ENCODE results near the gene REELD1.
A peak's percentile ranks its signal among the peaks of the same experiment; 100 is the strongest.

REELD1 gene

GRCh38 chr4:146175541-146176453 lies 38.5 kb upstream of the REELD1 start, which contains the start of gene LSM6:
TSS of gene LSM6 (plus strand) at chr4:146175718. CDS start at chr4:146182922, 7,204 bp downstream.
- TF ChIP-seq, protein P1, sequence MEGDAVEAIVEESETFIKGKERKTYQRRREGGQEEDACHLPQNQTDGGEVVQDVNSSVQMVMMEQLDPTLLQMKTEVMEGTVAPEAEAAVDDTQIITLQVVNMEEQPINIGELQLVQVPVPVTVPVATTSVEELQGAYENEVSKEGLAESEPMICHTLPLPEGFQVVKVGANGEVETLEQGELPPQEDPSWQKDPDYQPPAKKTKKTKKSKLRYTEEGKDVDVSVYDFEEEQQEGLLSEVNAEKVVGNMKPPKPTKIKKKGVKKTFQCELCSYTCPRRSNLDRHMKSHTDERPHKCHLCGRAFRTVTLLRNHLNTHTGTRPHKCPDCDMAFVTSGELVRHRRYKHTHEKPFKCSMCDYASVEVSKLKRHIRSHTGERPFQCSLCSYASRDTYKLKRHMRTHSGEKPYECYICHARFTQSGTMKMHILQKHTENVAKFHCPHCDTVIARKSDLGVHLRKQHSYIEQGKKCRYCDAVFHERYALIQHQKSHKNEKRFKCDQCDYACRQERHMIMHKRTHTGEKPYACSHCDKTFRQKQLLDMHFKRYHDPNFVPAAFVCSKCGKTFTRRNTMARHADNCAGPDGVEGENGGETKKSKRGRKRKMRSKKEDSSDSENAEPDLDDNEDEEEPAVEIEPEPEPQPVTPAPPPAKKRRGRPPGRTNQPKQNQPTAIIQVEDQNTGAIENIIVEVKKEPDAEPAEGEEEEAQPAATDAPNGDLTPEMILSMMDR (IDR thresholded peaks at IDR 0.05), result no peak
- H3K4me2 ChIP-seq (ENCODE audit: low read length), result peak within 1 kb of the TSS; percentile 97

DNA sequence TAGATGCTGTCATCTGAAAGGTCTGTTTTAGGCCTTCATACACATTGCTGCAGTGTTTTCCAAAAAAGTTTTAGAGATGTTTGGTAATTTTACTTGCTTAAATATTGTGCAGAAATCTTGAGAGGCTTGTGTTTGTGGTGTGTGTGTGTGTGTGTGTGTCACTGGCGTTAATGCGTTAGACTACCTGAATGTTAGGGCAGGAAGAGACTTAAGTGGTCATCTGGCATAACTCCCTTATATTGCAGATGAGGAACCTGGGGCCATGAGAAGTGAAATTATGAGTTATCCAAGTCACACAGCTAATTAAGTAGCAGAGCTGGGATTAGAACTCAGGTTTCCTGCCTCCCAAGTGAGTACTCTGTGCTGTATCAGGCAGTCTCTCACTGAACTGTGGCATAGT lies 37.4 kb upstream of the REELD1 start:
- peaks cover 5% of the 10 kb centered on the region for H3K79me2 ChIP-seq
- peak overlapping the region; percentile 97 for H3K4me2 ChIP-seq (ENCODE audit: low read length)
- no peaks in the 10 kb centered on the region for H3K36me3 ChIP-seq (ENCODE audit: control insufficient read depth, insufficient read depth, low read length)
- H2AFZ ChIP-seq, result no peak overlapping the region
- H3K4me3 ChIP-seq (ENCODE audit: low read depth, low read length), result peak overlapping the region; percentile 97
- H3K4me1 ChIP-seq, result no peaks in the 10 kb centered on the region
- no peak overlapping the region for H3K27ac ChIP-seq
- H3K9me3 ChIP-seq (ENCODE audit: control insufficient read depth, low read length), result no peaks in the 10 kb centered on the region
- TF ChIP-seq, protein P1 (IDR thresholded peaks at IDR 0.05), result no peak
- no peak overlapping the region for H3K9ac ChIP-seq
- no peaks in the 10 kb centered on the region for H3K27me3 ChIP-seq (ENCODE audit: control insufficient read depth, insufficient read depth, low read length)

More at GRCh38 chr4:146175541-146176453, 38.5 kb upstream of the REELD1 start, which contains the start of gene LSM6:
- Histone ChIP-seq H3K4me1 (no peaks in the 10 kb centered on the region), H3K36me3 (ENCODE audit: control insufficient read depth, insufficient read depth, low read length) (no peaks in the 10 kb centered on the region), H3K9me3 (ENCODE audit: control insufficient read depth, low read length) (no peaks in the 10 kb centered on the region), H3K4me3 (ENCODE audit: low read depth, low read length) (peak within 1 kb of the TSS; percentile 97), H2AFZ (peak within 1 kb of the TSS; percentile 93), H3K27me3 (ENCODE audit: control insufficient read depth, insufficient read depth, low read length) (no peaks in the 10 kb centered on the region), H3K27ac (peak within 1 kb of the TSS; percentile 72), H3K79me2 (peaks cover 5% of the 10 kb centered on the region), H3K9ac (peak within 1 kb of the TSS; percentile 57)

GRCh38 chr4:146178126-146178525 lies 36.2 kb upstream of the REELD1 start:
- TF ChIP-seq, protein P1 (IDR thresholded peaks at IDR 0.05), result no peak
- Histone ChIP-seq H3K9me3 (ENCODE audit: control insufficient read depth, low read length) (no peaks in the 10 kb centered on the region), H3K36me3 (ENCODE audit: control insufficient read depth, insufficient read depth, low read length) (no peaks in the 10 kb centered on the region), H2AFZ (no peak overlapping the region), H3K79me2 (peaks cover 5% of the 10 kb centered on the region), H3K4me2 (ENCODE audit: low read length) (no peak overlapping the region), H3K4me1 (no peaks in the 10 kb centered on the region), H3K27ac (no peak overlapping the region), H3K27me3 (ENCODE audit: control insufficient read depth, insufficient read depth, low read length) (no peaks in the 10 kb centered on the region), H3K9ac (no peak overlapping the region), H3K4me3 (ENCODE audit: low read depth, low read length) (no peak overlapping the region)

DNA sequence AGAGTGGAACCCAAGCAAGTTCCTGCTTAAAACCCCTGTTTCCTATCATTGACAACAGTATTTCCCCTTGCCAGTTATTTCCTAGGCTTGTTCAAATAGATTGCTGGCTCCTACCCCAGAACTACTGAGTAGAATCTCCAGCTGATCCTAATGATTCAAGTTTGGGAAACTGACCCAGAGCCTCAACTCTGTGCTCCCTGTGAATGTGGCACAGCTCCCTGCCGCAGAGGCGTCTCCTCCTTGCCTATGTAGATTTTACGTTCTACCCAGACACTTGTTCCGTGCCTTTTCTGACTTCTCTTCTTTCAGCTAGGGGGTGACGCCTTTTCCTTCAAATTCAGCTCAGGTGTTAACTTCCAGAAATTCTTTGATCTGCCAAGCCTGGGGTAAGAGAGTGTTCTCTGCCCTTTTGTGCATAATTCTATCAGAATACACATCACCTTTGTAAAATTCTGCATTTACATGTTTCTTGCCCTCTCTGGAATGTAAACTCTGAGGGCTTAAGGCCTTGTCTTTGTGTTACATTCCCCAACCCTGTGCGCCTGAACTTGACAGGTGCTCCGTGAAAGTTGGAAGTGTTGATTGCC lies 34.5 kb upstream of the REELD1 start:
- Histone ChIP-seq H2AFZ (no peak overlapping the region), H3K4me1 (no peaks in the 10 kb centered on the region), H3K4me3 (ENCODE audit: low read depth, low read length) (no peak overlapping the region), H3K27me3 (ENCODE audit: control insufficient read depth, insufficient read depth, low read length) (no peaks in the 10 kb centered on the region), H3K36me3 (ENCODE audit: control insufficient read depth, insufficient read depth, low read length) (no peaks in the 10 kb centered on the region), H3K27ac (no peak overlapping the region), H3K9me3 (ENCODE audit: control insufficient read depth, low read length) (no peaks in the 10 kb centered on the region), H3K9ac (no peak overlapping the region), H3K4me2 (ENCODE audit: low read length) (no peak overlapping the region), H3K79me2 (peaks cover 5% of the 10 kb centered on the region)
- TF ChIP-seq, protein P1 (IDR thresholded peaks at IDR 0.05), result no peak
